GM12878 (cell line): ENCODE data around the gene PREP.

Experiments
- NR2C2 ChIP-seq: IDR thresholded peaks from 2 replicates; pipeline ENCODE4 v1.6.1; 2011; ENCODE audit warnings: borderline replicate concordance, low read depth; ENCODE audit not compliant: control insufficient read depth, insufficient read length
- PML ChIP-seq: IDR thresholded peaks from 2 replicates; pipeline ENCODE4 v1.6.1; 2012; ENCODE audit warnings: low read length, inconsistent platforms
- POLR2A ChIP-seq: IDR thresholded peaks from 2 replicates; pipeline ENCODE4 v1.6.1; 2011; ENCODE audit warnings: low read depth, mild to moderate bottlenecking, low read length
- POLR2AphosphoS5 ChIP-seq: IDR thresholded peaks from 2 replicates; pipeline ENCODE4 v1.6.1; 2011; ENCODE audit warnings: mild to moderate bottlenecking, low read length, inconsistent platforms
- POU2F2 ChIP-seq: IDR thresholded peaks from 3 replicates; pipeline ENCODE4 v1.6.1; 2011; ENCODE audit warnings: low read depth, mild to moderate bottlenecking, low read length, borderline replicate concordance
- RBBP5 ChIP-seq: fragments of 200-600 bp; sonication (generic); conservative IDR thresholded peaks from 2 replicates; pipeline ENCODE4 v1.6.1; 2016
- RFX5 ChIP-seq: IDR thresholded peaks from 2 replicates; pipeline ENCODE4 v1.6.1; 2011; ENCODE audit warnings: low read depth, low read length, improper control_type of control experiment
- SIN3A ChIP-seq: IDR thresholded peaks from 2 replicates; pipeline ENCODE4 v1.6.1; 2012; ENCODE audit warnings: low read depth, low read length, improper control_type of control experiment
- SIX5 ChIP-seq: IDR thresholded peaks from 2 replicates; pipeline ENCODE4 v1.6.1; 2011; ENCODE audit warnings: mild to moderate bottlenecking, low read depth, low read length, moderate library complexity; ENCODE audit not compliant: severe bottlenecking
- TF ChIP-seq, protein P1 (sequence below): IDR thresholded peaks from 2 replicates; pipeline ENCODE4 v1.6.1; 2012; ENCODE audit warnings: low read depth, low read length, improper control_type of control experiment
- TF ChIP-seq, protein P2 (sequence below): IDR thresholded peaks from 2 replicates; pipeline ENCODE4 v1.6.1; 2012; ENCODE audit warnings: low read length, inconsistent platforms
- TF ChIP-seq, protein P3 (sequence below), 3 experiments: IDR thresholded peaks in 2 of 3; conservative IDR thresholded peaks in 1 of 3; 2 replicates each; pipeline ENCODE4 v1.5.1; 2011; ENCODE audit warnings: low read depth in 3 of 3, low read length in 3 of 3, mild to moderate bottlenecking in 3 of 3, control low read depth in 2 of 3, moderate library complexity in 2 of 3, inconsistent platforms in 1 of 3, mixed read lengths in 1 of 3; ENCODE audit not compliant: control insufficient read depth in 2 of 3, insufficient read depth in 1 of 3; ENCODE audit errors: extremely low read depth in 1 of 3
- TF ChIP-seq, protein P4 (sequence below): IDR thresholded peaks from 2 replicates; pipeline ENCODE4 v1.6.1; 2012; ENCODE audit warnings: low read depth, low read length, improper control_type of control experiment

DNA sequence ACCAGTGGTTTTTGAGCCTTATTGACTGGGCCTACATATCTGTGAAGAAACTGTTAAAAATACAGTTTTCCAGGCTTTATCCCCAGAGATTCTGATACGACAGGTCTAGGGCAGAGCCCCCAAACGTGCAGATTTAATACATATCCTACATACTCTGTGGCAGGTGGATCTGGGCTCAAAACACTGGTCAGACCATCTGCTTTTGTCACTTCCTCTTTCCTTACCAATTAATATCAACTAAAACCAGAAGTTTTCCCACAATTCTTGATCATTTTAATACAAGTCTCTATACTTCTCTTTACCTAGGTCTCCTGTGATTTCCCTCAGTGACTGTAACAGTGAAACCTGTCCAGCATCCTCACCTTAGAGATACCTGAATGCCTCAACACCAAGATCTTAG is 108.8 kb downstream of the PREP start:
- no peak for TF ChIP-seq NR2C2
- TF ChIP-seq SIN3A: no peak
- TF ChIP-seq, protein P1, sequence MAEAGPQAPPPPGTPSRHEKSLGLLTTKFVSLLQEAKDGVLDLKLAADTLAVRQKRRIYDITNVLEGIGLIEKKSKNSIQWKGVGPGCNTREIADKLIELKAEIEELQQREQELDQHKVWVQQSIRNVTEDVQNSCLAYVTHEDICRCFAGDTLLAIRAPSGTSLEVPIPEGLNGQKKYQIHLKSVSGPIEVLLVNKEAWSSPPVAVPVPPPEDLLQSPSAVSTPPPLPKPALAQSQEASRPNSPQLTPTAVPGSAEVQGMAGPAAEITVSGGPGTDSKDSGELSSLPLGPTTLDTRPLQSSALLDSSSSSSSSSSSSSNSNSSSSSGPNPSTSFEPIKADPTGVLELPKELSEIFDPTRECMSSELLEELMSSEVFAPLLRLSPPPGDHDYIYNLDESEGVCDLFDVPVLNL: no peak
- TF ChIP-seq, protein P2, sequence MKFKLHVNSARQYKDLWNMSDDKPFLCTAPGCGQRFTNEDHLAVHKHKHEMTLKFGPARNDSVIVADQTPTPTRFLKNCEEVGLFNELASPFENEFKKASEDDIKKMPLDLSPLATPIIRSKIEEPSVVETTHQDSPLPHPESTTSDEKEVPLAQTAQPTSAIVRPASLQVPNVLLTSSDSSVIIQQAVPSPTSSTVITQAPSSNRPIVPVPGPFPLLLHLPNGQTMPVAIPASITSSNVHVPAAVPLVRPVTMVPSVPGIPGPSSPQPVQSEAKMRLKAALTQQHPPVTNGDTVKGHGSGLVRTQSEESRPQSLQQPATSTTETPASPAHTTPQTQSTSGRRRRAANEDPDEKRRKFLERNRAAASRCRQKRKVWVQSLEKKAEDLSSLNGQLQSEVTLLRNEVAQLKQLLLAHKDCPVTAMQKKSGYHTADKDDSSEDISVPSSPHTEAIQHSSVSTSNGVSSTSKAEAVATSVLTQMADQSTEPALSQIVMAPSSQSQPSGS: no peak
- no peak for TF ChIP-seq RBBP5
- TF ChIP-seq POLR2A: no peak
- TF ChIP-seq SIX5: no peak
- no peak for TF ChIP-seq RFX5
- TF ChIP-seq, protein P3, sequence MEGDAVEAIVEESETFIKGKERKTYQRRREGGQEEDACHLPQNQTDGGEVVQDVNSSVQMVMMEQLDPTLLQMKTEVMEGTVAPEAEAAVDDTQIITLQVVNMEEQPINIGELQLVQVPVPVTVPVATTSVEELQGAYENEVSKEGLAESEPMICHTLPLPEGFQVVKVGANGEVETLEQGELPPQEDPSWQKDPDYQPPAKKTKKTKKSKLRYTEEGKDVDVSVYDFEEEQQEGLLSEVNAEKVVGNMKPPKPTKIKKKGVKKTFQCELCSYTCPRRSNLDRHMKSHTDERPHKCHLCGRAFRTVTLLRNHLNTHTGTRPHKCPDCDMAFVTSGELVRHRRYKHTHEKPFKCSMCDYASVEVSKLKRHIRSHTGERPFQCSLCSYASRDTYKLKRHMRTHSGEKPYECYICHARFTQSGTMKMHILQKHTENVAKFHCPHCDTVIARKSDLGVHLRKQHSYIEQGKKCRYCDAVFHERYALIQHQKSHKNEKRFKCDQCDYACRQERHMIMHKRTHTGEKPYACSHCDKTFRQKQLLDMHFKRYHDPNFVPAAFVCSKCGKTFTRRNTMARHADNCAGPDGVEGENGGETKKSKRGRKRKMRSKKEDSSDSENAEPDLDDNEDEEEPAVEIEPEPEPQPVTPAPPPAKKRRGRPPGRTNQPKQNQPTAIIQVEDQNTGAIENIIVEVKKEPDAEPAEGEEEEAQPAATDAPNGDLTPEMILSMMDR (IDR thresholded peaks at IDR 0.05 in 2 of 3, conservative IDR thresholded peaks at IDR 0.05 in 1 of 3; ENCODE audit: control insufficient read depth in 2 of 3, extremely low read depth in 1 of 3, insufficient read depth in 1 of 3, low read depth in 3 of 3, low read length in 3 of 3): no peak
- TF ChIP-seq PML: no peak
- TF ChIP-seq, protein P4, sequence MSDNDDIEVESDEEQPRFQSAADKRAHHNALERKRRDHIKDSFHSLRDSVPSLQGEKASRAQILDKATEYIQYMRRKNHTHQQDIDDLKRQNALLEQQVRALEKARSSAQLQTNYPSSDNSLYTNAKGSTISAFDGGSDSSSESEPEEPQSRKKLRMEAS: no peak
- TF ChIP-seq POU2F2: no peak
- TF ChIP-seq POLR2AphosphoS5: no peak
